Hepatocyte (in vitro differentiated cells): Measurements from ENCODE around the gene SCFD2. TPM values are rescaled to one million over a fixed set of nuclear protein-coding genes. Genes with fewer than 3 reads are reported as not detected.

ENCODE experiments used
- DNase-seq: peaks from one replicate; pipeline ENCODE4 v3.0.0-alpha.2; 2016; ENCODE audit warnings: low spot score
- H2AFZ ChIP-seq: fragments of 200-600 bp; sonication (generic); 2 replicates; pipeline ENCODE4 v1.6.0; 2016; ENCODE audit warnings: antibody characterized with exemption, mild to moderate bottlenecking
- H3K27ac ChIP-seq: fragments of 200-600 bp; sonication (generic); 2 replicates; pipeline ENCODE4 v1.5.1; 2016; ENCODE audit warnings: mild to moderate bottlenecking
- H3K27me3 ChIP-seq: fragments of 200-600 bp; sonication (generic); 2 replicates; pipeline ENCODE4 v1.6.1; 2016
- H3K36me3 ChIP-seq: fragments of 200-600 bp; sonication (generic); replicated peaks from 2 replicates; pipeline ENCODE4 v1.5.1; 2016; ENCODE audit warnings: low read depth; ENCODE audit not compliant: insufficient read depth
- H3K4me1 ChIP-seq: fragments of 200-600 bp; sonication (generic); 2 replicates; pipeline ENCODE4 v1.5.1; 2016; ENCODE audit warnings: mild to moderate bottlenecking, moderate library complexity; ENCODE audit not compliant: insufficient read depth
- H3K4me2 ChIP-seq: fragments of 200-600 bp; sonication (generic); 2 replicates; pipeline ENCODE4 v1.6.0; 2016
- H3K4me3 ChIP-seq: fragments of 200-600 bp; sonication (generic); 2 replicates; pipeline ENCODE4 v1.5.1; 2016; ENCODE audit warnings: mild to moderate bottlenecking
- H3K79me2 ChIP-seq: fragments of 200-600 bp; sonication (generic); 2 replicates; pipeline ENCODE4 v1.6.0; 2017; ENCODE audit warnings: mild to moderate bottlenecking
- H3K9me2 ChIP-seq: fragments of 200-600 bp; sonication (generic); replicated peaks from 2 replicates; pipeline ENCODE4 v1.6.0; 2017; ENCODE audit warnings: mild to moderate bottlenecking; ENCODE audit not compliant: insufficient read depth
- H3K9me3 ChIP-seq: fragments of 200-600 bp; sonication (generic); 2 replicates; pipeline ENCODE4 v1.5.1; 2016; ENCODE audit warnings: low read depth, mild to moderate bottlenecking
- H4K20me1 ChIP-seq: fragments of 200-600 bp; sonication (generic); 2 replicates; pipeline ENCODE4 v1.6.0; 2016; ENCODE audit warnings: mild to moderate bottlenecking; ENCODE audit not compliant: insufficient read depth, poor library complexity, severe bottlenecking
- CTCF ChIP-seq: fragments of 200-600 bp; sonication (generic); IDR thresholded peaks from 2 replicates; pipeline ENCODE4 v1.5.1; 2016; ENCODE audit warnings: antibody characterized with exemption, mild to moderate bottlenecking; ENCODE audit not compliant: poor library complexity
- EZH2 ChIP-seq: fragments of 200-600 bp; sonication (generic); IDR thresholded peaks from 2 replicates; pipeline ENCODE4 v1.6.1; 2016; ENCODE audit warnings: antibody characterized with exemption, mild to moderate bottlenecking, borderline replicate concordance
- EZH2phosphoT487 ChIP-seq: fragments of 200-600 bp; sonication (generic); IDR thresholded peaks from one replicate; pipeline ENCODE4 v1.6.1; 2018; ENCODE audit warnings: antibody characterized with exemption, mild to moderate bottlenecking, low read depth, moderate library complexity; ENCODE audit not compliant: unreplicated experiment, severe bottlenecking
- WGBS: methylation state at CpG from one replicate; pipeline ENCODE4 v1.1.6; 2016; ENCODE audit warnings: low lambda C conversion rate; ENCODE audit errors: missing lambda C conversion rate; 5-methylcytosine and 5-hydroxymethylcytosine counted together
- polyA plus RNA-seq: library from polyadenylated mRNA; unstranded; fragments of >200 nt; fragmentation: Nextera tagmentation; extraction: Ambion mirVana; gene quantifications from 2 replicates; pipeline ENCODE4 v1.2.1, GENCODE V29; 2016
- total RNA-seq: library from RNA; depleted of rRNA; stranded (reverse); fragments of >200 nt; gene quantifications from 2 replicates; pipeline ENCODE4 v1.2.3, GENCODE V29; 2014

Gene SCFD2
- total and polyA plus RNA-seq, 2 experiments from 2014 or later = 8.4 to 15.7 TPM

GRCh38 chr4:53043055-53043454 is 322.8 kb downstream of the SCFD2 start:
- Histone ChIP-seq H2AFZ (no peak overlapping the region), H3K27me3 (no peaks in the 10 kb centered on the region), H3K4me3 (no peak overlapping the region), H4K20me1 (no peaks in the 10 kb centered on the region), H3K79me2 (no peaks in the 10 kb centered on the region), H3K27ac (no peak overlapping the region), H3K4me2 (no peak overlapping the region), H3K9me2 (no peaks in the 10 kb centered on the region), H3K36me3 (no peaks in the 10 kb centered on the region), H3K4me1 (peaks cover 14% of the 10 kb centered on the region), H3K9me3 (no peaks in the 10 kb centered on the region)
- 74% methylated on average over 3 of the region's 3 CpGs for WGBS
- DNase-seq = no peak
- no peak for TF ChIP-seq CTCF
- TF ChIP-seq EZH2 = no peak
- no peak for TF ChIP-seq EZH2phosphoT487

GRCh38 chr4:53040851-53041250 is 325.0 kb downstream of the SCFD2 start:
- 63% methylated on average over 2 of the region's 2 CpGs for WGBS
- no peaks in the 10 kb centered on the region for H4K20me1 ChIP-seq
- H3K4me2 ChIP-seq = no peak overlapping the region
- no peak overlapping the region for H2AFZ ChIP-seq
- no peak overlapping the region for H3K4me3 ChIP-seq
- H3K27ac ChIP-seq = no peak overlapping the region
- no peaks in the 10 kb centered on the region for H3K27me3 ChIP-seq
- TF ChIP-seq EZH2 (no peak), EZH2phosphoT487 (no peak), CTCF (no peak)
- DNase-seq = no peak
- no peaks in the 10 kb centered on the region for H3K9me3 ChIP-seq
- peaks cover 14% of the 10 kb centered on the region for H3K4me1 ChIP-seq
- H3K9me2 ChIP-seq = no peaks in the 10 kb centered on the region
- no peaks in the 10 kb centered on the region for H3K36me3 ChIP-seq
- no peaks in the 10 kb centered on the region for H3K79me2 ChIP-seq

- Histone ChIP-seq H3K36me3 (no peaks in the 10 kb centered on the region), H3K9me3 (no peaks in the 10 kb centered on the region), H3K27ac (no peak overlapping the region), H3K9me2 (no peaks in the 10 kb centered on the region), H4K20me1 (no peaks in the 10 kb centered on the region), H2AFZ (no peak overlapping the region), H3K79me2 (no peaks in the 10 kb centered on the region), H3K4me3 (no peak overlapping the region), H3K4me2 (no peak overlapping the region), H3K4me1 (peaks cover 14% of the 10 kb centered on the region), H3K27me3 (no peaks in the 10 kb centered on the region)
- WGBS = 79% methylated on average over 2 of the region's 2 CpGs
- no peak for DNase-seq
- TF ChIP-seq EZH2phosphoT487 = no peak
- TF ChIP-seq CTCF = no peak
- no peak for TF ChIP-seq EZH2
Measured at GRCh38 chr4:53040459-53040815, 325.4 kb downstream of the SCFD2 start.

- no peaks in the 10 kb centered on the region for H3K9me3 ChIP-seq
- no peak for TF ChIP-seq EZH2
- TF ChIP-seq CTCF = no peak
- no peak for TF ChIP-seq EZH2phosphoT487
- H4K20me1 ChIP-seq = no peaks in the 10 kb centered on the region
- no peak for DNase-seq
- 83% methylated on average over 4 of the region's 4 CpGs for WGBS
- H3K4me2 ChIP-seq = no peak overlapping the region
- H3K27me3 ChIP-seq = no peaks in the 10 kb centered on the region
- no peaks in the 10 kb centered on the region for H3K9me2 ChIP-seq
- no peak overlapping the region for H2AFZ ChIP-seq
- H3K4me1 ChIP-seq = peaks cover 13% of the 10 kb centered on the region
- no peak overlapping the region for H3K27ac ChIP-seq
- no peaks in the 10 kb centered on the region for H3K79me2 ChIP-seq
- no peaks in the 10 kb centered on the region for H3K36me3 ChIP-seq
- no peak overlapping the region for H3K4me3 ChIP-seq
Measured at GRCh38 chr4:53039741-53040458, 326.0 kb downstream of the SCFD2 start.
